Dendritic cell treated with granulocyte-macrophage colony-stimulating factor and Interleukin-4, amounts not matched to agents 40 ng/mL and 50 ng/mL, for 4 days (primary cell): ENCODE measurements around the gene NADK.
A peak's percentile ranks its signal among the peaks of the same experiment; 100 is the strongest.
"Not testable (repeated sequence)": the region's sequence is repeated elsewhere in the genome, so short reads cannot be mapped to it uniquely, and the experiment has no call there.

Experiments
- H3K27ac Mint-ChIP-seq: one replicate; pipeline ENCODE4 v1.8.0; 2022; ENCODE audit warnings: mild to moderate bottlenecking, mixed read lengths
- H3K27me3 Mint-ChIP-seq: one replicate; pipeline ENCODE4 v1.8.0; 2022; ENCODE audit warnings: mild to moderate bottlenecking, mixed read lengths
- H3K36me3 Mint-ChIP-seq: one replicate; pipeline ENCODE4 v1.8.0; 2022; ENCODE audit warnings: low read depth, mixed read lengths
- H3K4me1 Mint-ChIP-seq: one replicate; pipeline ENCODE4 v1.8.0; 2022; ENCODE audit warnings: low read depth, mixed read lengths
- H3K4me3 Mint-ChIP-seq: one replicate; pipeline ENCODE4 v1.8.0; 2022; ENCODE audit warnings: mild to moderate bottlenecking, moderate library complexity, mixed read lengths
- H3K9me3 Mint-ChIP-seq: one replicate; pipeline ENCODE4 v1.8.0; 2022; ENCODE audit warnings: mixed read lengths
- intact Hi-C: fragments of 100-400 bp; cut with micrococcal nuclease; formaldehyde crosslinking; loops from one replicate; pipeline ENCODE4 v1.15.0; 2022

The NADK gene

GRCh38 chr1:1754051-1754815 lies 24.0 kb downstream of the NADK start:
- no peak overlapping the region for H3K4me3 Mint-ChIP-seq
- no peak overlapping the region for H3K27ac Mint-ChIP-seq
- peaks cover 75% of the 10 kb centered on the region for H3K36me3 Mint-ChIP-seq
- H3K4me1 Mint-ChIP-seq, result peaks cover 15% of the 10 kb centered on the region
- H3K9me3 Mint-ChIP-seq, result no peaks in the 10 kb centered on the region
- H3K27me3 Mint-ChIP-seq, result no peaks in the 10 kb centered on the region
- intact Hi-C loops, result no loop called here

DNA sequence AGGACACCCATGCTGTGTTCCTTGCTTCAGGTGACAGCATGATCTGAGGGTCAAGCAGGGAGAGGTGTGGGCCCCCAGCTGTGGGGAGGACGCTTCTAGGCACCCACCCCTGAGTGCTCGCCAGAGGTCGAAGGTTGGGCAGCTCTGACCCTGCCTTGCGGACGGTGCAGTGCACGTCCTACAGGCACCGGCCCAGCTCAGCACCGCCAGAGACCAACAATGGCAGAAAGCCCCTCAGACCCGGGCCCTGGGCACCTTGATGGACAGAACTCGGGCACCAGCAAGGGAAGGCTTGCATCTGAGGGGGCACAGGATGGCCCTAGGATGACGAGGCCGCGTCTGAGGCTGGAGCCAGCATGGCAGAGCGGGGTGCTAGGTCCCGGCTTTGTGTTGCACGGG lies 24.7 kb downstream of the NADK start:
- Mint-ChIP-seq H3K36me3 (peaks cover 68% of the 10 kb centered on the region), H3K27ac (no peak overlapping the region), H3K9me3 (no peaks in the 10 kb centered on the region), H3K27me3 (no peaks in the 10 kb centered on the region), H3K4me1 (peaks cover 15% of the 10 kb centered on the region), H3K4me3 (no peak overlapping the region)
- intact Hi-C loops, result no loop called here

- Mint-ChIP-seq H3K27ac (no peak overlapping the region), H3K4me1 (peaks cover 13% of the 10 kb centered on the region), H3K36me3 (peaks cover 61% of the 10 kb centered on the region), H3K27me3 (no peaks in the 10 kb centered on the region), H3K9me3 (no peaks in the 10 kb centered on the region), H3K4me3 (no peak overlapping the region)
- intact Hi-C loops, result no loop called here
These were observed 25.3 kb downstream of the NADK start for GRCh38 chr1:1752636-1753606.

GRCh38 chr1:1752190-1752589 lies 26.1 kb downstream of the NADK start:
- Mint-ChIP-seq H3K27me3 (no peaks in the 10 kb centered on the region), H3K27ac (no peak overlapping the region), H3K9me3 (no peaks in the 10 kb centered on the region), H3K4me1 (peaks cover 13% of the 10 kb centered on the region), H3K4me3 (no peak overlapping the region), H3K36me3 (peaks cover 54% of the 10 kb centered on the region)
- intact Hi-C loops, result no loop called here

- H3K27me3 Mint-ChIP-seq, H3K27ac Mint-ChIP-seq, H3K4me3 Mint-ChIP-seq, H3K9me3 Mint-ChIP-seq, intact Hi-C loops: not testable (repeated sequence)
- Mint-ChIP-seq H3K36me3 (peaks cover 32% of the 10 kb centered on the region), H3K4me1 (peaks cover 13% of the 10 kb centered on the region)
These were observed 28.3 kb downstream of the NADK start for GRCh38 chr1:1749941-1750340.

DNA sequence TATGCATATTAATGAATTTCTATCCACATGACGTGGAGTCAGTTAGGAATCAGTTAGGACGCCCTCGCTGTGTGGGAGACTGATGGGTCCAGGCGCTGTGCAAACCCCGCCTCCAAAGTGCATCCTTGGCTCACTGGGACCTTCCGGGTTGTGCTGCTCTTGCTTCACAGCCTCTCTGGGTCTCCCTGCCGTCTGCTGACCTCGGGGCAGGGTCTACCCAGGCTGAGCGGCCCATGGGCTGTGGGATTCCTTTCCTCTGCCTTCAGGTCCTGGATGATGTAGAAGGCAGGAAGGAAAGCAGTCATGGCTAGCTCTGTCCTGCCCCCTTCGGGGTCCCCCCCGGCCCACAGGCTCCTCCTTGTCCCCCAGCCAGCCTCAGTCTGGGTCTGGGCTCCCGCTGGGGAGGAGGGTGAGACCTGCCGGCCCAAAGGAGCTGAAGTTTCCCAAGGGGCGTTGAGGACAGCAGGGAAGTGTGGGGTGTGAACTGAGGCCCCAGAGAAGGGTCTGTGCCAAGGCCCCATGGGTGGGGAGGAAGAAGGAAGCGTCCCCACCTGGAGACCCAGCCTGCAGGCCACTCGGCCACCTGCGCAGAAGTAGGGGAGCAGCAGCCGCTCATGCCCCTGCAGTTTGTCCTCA lies 29.5 kb downstream of the NADK start:
- peaks cover 13% of the 10 kb centered on the region for H3K4me1 Mint-ChIP-seq
- peaks cover 20% of the 10 kb centered on the region for H3K36me3 Mint-ChIP-seq
- H3K27me3 Mint-ChIP-seq, result no peaks in the 10 kb centered on the region
- no peak overlapping the region for H3K4me3 Mint-ChIP-seq
- no peaks in the 10 kb centered on the region for H3K9me3 Mint-ChIP-seq
- intact Hi-C loops, result no loop called here
- H3K27ac Mint-ChIP-seq, result no peak overlapping the region

DNA sequence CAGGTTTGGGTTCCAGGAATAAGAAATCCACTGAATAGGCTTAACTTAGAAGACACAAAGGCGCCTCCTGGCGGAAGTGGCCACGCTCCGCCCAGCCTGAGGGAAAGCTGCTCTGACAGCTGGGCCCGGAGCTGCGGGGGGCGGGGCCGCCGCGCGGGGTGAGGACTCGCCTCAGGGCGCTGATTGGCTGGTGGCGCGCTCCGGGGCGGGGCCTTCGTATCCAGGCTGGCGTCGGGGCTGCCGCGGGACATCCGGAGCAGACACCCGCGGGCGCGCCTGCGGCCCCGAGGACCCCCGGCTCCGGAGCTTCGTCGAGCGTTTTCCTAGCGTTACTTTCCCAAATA lies 31.7 kb downstream of the NADK start:
- H3K27me3 Mint-ChIP-seq, result not testable (repeated sequence)

DNA sequence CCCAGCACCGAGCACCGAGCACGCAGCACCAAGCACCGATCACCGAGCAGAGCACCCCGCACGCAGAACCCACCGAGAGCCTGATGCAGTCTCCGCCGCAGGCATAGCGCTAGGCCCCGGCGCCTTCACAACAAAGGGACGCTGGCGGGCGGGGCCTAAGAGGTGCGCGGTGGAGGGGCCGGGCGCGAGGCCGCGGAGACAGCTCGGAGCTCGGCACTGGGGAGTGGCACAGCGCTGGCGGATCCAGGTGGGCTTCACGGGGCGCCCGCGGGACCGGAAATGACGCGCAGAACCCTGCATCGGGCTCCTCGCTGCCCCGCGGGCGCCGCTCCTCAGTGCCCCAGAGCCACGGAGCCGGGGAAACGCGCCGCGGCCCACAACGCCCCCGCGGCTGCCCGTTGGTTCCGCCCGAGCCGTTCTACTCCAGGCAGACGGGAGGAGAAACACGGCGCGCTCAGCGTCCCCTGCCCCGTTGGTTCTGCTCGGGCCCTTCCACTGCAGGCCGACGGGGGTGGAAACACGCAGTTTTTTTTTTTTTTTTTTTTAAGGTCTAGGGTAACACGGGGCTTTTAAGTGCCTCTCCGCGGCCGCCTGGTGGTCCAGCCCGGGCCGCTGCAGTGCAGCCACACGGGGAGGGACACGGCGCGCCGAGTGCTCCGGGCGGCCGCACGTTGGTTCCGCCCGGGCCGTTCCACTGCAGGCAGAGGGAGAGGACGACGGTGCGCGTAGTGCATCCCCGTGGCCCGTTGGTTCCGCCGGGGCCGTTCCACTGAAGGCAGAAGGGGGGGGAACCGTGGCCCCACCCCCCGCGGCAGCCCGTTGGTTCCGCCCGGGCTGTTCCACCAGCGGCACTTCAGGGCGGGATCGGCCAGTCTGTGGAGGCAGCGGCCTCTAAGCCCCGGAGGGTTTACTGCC lies 32.4 kb downstream of the NADK start:
- intact Hi-C loops, H3K27me3 Mint-ChIP-seq, H3K9me3 Mint-ChIP-seq: not testable (repeated sequence)
- H3K36me3 Mint-ChIP-seq, result peaks cover 22% of the 10 kb centered on the region
- peak overlapping the region; percentile 77 for H3K4me3 Mint-ChIP-seq
- H3K4me1 Mint-ChIP-seq, result peaks cover 13% of the 10 kb centered on the region
- H3K27ac Mint-ChIP-seq, result peak overlapping the region; percentile 95

More for the DNA sequence above, 31.7 kb downstream of the NADK start:
- H3K4me3 Mint-ChIP-seq, result peak overlapping the region; percentile 77
- H3K27ac Mint-ChIP-seq, result peak overlapping the region; percentile 95
- intact Hi-C loops, H3K9me3 Mint-ChIP-seq: not testable (repeated sequence)
- H3K36me3 Mint-ChIP-seq, result peaks cover 18% of the 10 kb centered on the region
- peaks cover 13% of the 10 kb centered on the region for H3K4me1 Mint-ChIP-seq

DNA sequence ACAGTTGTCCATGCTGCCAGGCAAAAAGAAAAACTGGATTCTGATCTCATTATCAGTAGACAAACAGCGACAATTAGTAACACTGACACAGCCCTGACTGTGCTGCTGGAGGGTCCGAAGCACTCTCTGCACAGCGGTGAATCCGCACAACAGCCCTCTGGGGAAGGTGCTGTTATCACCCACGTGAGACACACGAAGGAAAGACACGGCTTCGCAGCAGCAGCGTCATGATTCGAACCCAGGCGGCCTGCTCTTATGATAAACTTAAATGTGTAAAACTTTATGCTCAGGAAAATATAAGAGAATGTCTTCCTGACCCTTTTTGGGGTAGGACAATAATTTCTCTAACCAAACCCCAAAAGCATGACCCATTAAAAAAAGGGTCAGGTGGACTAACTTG lies 35.7 kb downstream of the NADK start:
- H3K4me1 Mint-ChIP-seq, intact Hi-C loops, H3K27me3 Mint-ChIP-seq, H3K9me3 Mint-ChIP-seq, H3K4me3 Mint-ChIP-seq, H3K27ac Mint-ChIP-seq: not testable (repeated sequence)
- H3K36me3 Mint-ChIP-seq, result peaks cover 40% of the 10 kb centered on the region

- peaks cover 55% of the 10 kb centered on the region for H3K36me3 Mint-ChIP-seq
- H3K27me3 Mint-ChIP-seq, H3K4me1 Mint-ChIP-seq, H3K9me3 Mint-ChIP-seq, H3K27ac Mint-ChIP-seq, intact Hi-C loops, H3K4me3 Mint-ChIP-seq: not testable (repeated sequence)
These were observed 37.3 kb downstream of the NADK start for GRCh38 chr1:1741013-1741412.

GRCh38 chr1:1738799-1739337 lies 39.4 kb downstream of the NADK start:
- H3K36me3 Mint-ChIP-seq, result peaks cover 74% of the 10 kb centered on the region
- H3K27me3 Mint-ChIP-seq, H3K4me3 Mint-ChIP-seq, H3K9me3 Mint-ChIP-seq, intact Hi-C loops, H3K4me1 Mint-ChIP-seq, H3K27ac Mint-ChIP-seq: not testable (repeated sequence)

GRCh38 chr1:1737675-1738590 lies 40.3 kb downstream of the NADK start:
- H3K4me1 Mint-ChIP-seq, intact Hi-C loops, H3K27me3 Mint-ChIP-seq, H3K9me3 Mint-ChIP-seq, H3K4me3 Mint-ChIP-seq, H3K27ac Mint-ChIP-seq: not testable (repeated sequence)
- H3K36me3 Mint-ChIP-seq, result peaks cover 77% of the 10 kb centered on the region
